Smooth muscle cell of the coronary artery (primary cell): Measurements from ENCODE around the gene IGF1. TPM values are rescaled to one million over a fixed set of nuclear protein-coding genes. Genes with fewer than 3 reads are reported as not detected.

ENCODE experiments used
- total RNA-seq: library from RNA; depleted of rRNA; stranded (reverse); fragments of >200 nt; gene quantifications from 2 replicates; pipeline ENCODE4 v1.2.3, GENCODE V29; 2014; ENCODE audit warnings: low replicate concordance

IGF1 gene
- 6.7 TPM in 1 of 2 replicates, not detected in the other for total RNA-seq

DNA sequence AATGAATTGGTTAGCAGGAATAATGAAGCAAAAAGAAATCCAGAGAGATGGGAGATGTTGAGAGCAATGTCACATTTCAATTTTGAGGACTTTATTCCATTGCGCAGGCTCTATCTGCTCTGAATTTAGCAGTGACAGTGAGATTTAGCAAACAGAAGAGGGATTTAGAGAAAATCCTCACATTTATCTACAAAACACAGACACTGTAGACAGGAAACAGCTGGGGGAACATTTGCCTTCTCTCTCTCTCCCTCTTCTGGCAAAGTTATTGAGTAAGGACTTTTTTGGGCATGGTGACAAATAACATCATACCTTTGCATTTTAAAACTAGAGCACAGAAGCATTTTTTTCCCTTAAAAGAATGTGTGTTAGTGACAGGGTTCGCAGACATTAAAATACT, at the start of gene IGF1:
Gene IGF1 (minus strand): TSS at position 158 of the 400 bp plus-strand sequence. CDS start 182 bp downstream, outside the sequence.

